SK-N-SH treated with all-trans-retinoic acid at 6 μM for 48 hours (cell line): ENCODE results near the gene C2orf42.

Source experiments
- GLIS3 ChIP-seq: fragments of 250-450 bp; sonication (Bioruptor Pico); IDR thresholded peaks from 2 replicates; pipeline ENCODE4 v1.5.0; 2020; ENCODE audit warnings: mild to moderate bottlenecking, moderate library complexity
- PATZ1 ChIP-seq: fragments of 250-450 bp; sonication (Bioruptor Pico); IDR thresholded peaks from 2 replicates; pipeline ENCODE4 v1.8.0; 2020; ENCODE audit warnings: mild to moderate bottlenecking, moderate library complexity, borderline replicate concordance
- PPARA ChIP-seq: fragments of 250-450 bp; sonication (Bioruptor Pico); IDR thresholded peaks from 2 replicates; pipeline ENCODE4 v1.5.0; 2020; ENCODE audit warnings: mild to moderate bottlenecking, borderline replicate concordance
- ZC3H10 ChIP-seq: fragments of 250-450 bp; sonication (Bioruptor Pico); IDR thresholded peaks from 2 replicates; pipeline ENCODE4 v1.5.1; 2021; ENCODE audit warnings: mild to moderate bottlenecking, moderate library complexity
- ZFP30 ChIP-seq: fragments of 450-650 bp; formaldehyde crosslinking; IDR thresholded peaks from 2 replicates; pipeline ENCODE4 v1.5.0; 2022; ENCODE audit warnings: mild to moderate bottlenecking, moderate library complexity
- ZNF565 ChIP-seq: fragments of 450-650 bp; formaldehyde crosslinking; conservative IDR thresholded peaks from 2 replicates; pipeline ENCODE4 v1.5.0; 2020; ENCODE audit warnings: low read depth, mild to moderate bottlenecking, moderate library complexity

GRCh38 chr2:70141212-70141901 is 49.5 kb downstream of the C2orf42 start:
- TF ChIP-seq ZFP30, result no peak
- TF ChIP-seq GLIS3 (CRISPR knock-in tag), result no peak
- no peak for TF ChIP-seq PPARA
- no peak for TF ChIP-seq PATZ1 (CRISPR knock-in tag)
- no peak for TF ChIP-seq ZNF565
- TF ChIP-seq ZC3H10 (CRISPR knock-in tag), result no peak
